ENCODE data around the gene IQSEC1.

DNA sequence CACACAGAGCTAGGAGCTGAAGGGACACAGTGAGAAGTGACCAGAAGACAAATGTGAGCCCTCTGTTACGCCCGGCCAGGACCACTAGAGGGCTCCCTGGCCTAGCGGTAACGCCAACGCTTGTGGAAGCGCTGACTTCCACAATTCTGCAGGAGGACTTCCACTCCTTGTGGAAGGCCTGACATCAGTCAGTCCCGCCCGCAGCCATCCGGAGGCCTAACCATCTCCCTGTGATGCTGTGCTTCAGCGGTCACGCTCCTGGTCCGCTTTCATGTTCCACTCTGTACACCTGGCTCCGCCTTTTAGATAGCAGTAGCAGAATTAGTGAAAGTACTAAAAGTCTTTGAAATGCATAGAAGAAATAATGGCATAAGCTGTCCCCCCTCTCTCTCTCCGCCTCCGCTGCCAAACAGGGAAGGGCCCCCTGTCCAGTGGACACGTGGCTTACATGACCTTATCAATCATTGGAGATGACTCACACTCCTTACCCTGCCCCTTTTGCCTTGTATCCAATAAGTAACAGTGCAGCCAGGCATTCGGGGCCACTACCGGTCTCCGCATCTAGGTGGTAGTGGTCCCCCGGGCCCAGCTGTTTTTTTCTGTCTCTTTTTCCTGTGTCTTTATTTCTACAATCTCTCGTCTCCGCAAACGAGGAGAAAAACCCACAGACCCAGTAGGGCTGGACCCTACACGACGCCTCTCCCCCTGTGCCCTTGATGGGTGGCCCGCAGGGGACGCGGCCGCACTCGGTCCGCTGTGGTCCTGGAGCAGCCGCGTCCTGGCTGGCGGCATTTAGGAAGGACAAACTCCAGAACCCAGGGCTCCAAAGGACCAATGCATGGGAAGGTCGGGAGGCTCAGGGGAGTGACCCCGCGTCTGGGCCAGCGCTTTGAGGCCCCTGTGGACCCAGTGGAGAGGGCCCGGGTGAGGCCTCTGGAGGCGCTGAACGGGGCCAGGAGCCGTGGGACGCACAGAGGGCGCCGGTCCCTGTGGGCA, 204.9 kb downstream of the IQSEC1 start:
- TF ChIP-seq EZH2 (IDR thresholded peaks at IDR 0.05; ENCODE audit: low read length) = no peak
- TF ChIP-seq, protein P1, sequence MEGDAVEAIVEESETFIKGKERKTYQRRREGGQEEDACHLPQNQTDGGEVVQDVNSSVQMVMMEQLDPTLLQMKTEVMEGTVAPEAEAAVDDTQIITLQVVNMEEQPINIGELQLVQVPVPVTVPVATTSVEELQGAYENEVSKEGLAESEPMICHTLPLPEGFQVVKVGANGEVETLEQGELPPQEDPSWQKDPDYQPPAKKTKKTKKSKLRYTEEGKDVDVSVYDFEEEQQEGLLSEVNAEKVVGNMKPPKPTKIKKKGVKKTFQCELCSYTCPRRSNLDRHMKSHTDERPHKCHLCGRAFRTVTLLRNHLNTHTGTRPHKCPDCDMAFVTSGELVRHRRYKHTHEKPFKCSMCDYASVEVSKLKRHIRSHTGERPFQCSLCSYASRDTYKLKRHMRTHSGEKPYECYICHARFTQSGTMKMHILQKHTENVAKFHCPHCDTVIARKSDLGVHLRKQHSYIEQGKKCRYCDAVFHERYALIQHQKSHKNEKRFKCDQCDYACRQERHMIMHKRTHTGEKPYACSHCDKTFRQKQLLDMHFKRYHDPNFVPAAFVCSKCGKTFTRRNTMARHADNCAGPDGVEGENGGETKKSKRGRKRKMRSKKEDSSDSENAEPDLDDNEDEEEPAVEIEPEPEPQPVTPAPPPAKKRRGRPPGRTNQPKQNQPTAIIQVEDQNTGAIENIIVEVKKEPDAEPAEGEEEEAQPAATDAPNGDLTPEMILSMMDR (optimal IDR thresholded peaks at IDR 0.05 in 1 of 3, IDR thresholded peaks at IDR 0.05 in 1 of 3, conservative IDR thresholded peaks at IDR 0.05 in 1 of 3; ENCODE audit: extremely low read depth in 1 of 3, insufficient read depth in 2 of 3, low read length in 3 of 3) = peak; percentile 82 to 91 (median 82)
